Measurements from ENCODE around the gene CRACR2A.

CRACR2A gene

GRCh38 chr12:3747543-3747942 is 5.4 kb downstream of the CRACR2A start:
- TF ChIP-seq, protein P1, sequence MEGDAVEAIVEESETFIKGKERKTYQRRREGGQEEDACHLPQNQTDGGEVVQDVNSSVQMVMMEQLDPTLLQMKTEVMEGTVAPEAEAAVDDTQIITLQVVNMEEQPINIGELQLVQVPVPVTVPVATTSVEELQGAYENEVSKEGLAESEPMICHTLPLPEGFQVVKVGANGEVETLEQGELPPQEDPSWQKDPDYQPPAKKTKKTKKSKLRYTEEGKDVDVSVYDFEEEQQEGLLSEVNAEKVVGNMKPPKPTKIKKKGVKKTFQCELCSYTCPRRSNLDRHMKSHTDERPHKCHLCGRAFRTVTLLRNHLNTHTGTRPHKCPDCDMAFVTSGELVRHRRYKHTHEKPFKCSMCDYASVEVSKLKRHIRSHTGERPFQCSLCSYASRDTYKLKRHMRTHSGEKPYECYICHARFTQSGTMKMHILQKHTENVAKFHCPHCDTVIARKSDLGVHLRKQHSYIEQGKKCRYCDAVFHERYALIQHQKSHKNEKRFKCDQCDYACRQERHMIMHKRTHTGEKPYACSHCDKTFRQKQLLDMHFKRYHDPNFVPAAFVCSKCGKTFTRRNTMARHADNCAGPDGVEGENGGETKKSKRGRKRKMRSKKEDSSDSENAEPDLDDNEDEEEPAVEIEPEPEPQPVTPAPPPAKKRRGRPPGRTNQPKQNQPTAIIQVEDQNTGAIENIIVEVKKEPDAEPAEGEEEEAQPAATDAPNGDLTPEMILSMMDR (IDR thresholded peaks at IDR 0.05), result no peak
- H3K4me3 ChIP-seq (ENCODE audit: low read depth in 1 of 2, low read length in 1 of 2), result no peak overlapping the region
- H3K36me3 ChIP-seq, result peaks cover 11% of the 10 kb centered on the region
- H3K9me3 ChIP-seq, result no peaks in the 10 kb centered on the region
- H3K27me3 ChIP-seq, result no peaks in the 10 kb centered on the region
- H3K4me1 ChIP-seq (ENCODE audit: control insufficient read depth in 1 of 2, insufficient read depth in 1 of 2, low read depth in 1 of 2, low read length in 1 of 2), result peaks cover 40 to 45% of the 10 kb centered on the region in 2 experiments
- H3K27ac ChIP-seq, result no peak overlapping the region

GRCh38 chr12:3746758-3747157 is 6.2 kb downstream of the CRACR2A start:
- Histone ChIP-seq H3K36me3 (peaks cover 19% of the 10 kb centered on the region), H3K4me1 (ENCODE audit: control insufficient read depth in 1 of 2, insufficient read depth in 1 of 2, low read depth in 1 of 2, low read length in 1 of 2) (peaks cover 32 to 37% of the 10 kb centered on the region in 2 experiments), H3K27me3 (no peaks in the 10 kb centered on the region), H3K9me3 (no peaks in the 10 kb centered on the region), H3K27ac (no peak overlapping the region), H3K4me3 (ENCODE audit: low read depth in 1 of 2, low read length in 1 of 2) (no peak overlapping the region)
- TF ChIP-seq, protein P1 (IDR thresholded peaks at IDR 0.05), result no peak

GRCh38 chr12:3745152-3745551 is 7.8 kb downstream of the CRACR2A start:
- TF ChIP-seq, protein P1 (IDR thresholded peaks at IDR 0.05), result no peak
- H3K9me3 ChIP-seq, result no peaks in the 10 kb centered on the region
- H3K36me3 ChIP-seq, result peaks cover 22% of the 10 kb centered on the region
- no peak overlapping the region for H3K4me3 ChIP-seq (ENCODE audit: low read depth in 1 of 2, low read length in 1 of 2)
- peak overlapping the region; percentile 13 for H3K27ac ChIP-seq
- no peaks in the 10 kb centered on the region for H3K27me3 ChIP-seq
- H3K4me1 ChIP-seq (ENCODE audit: control insufficient read depth in 1 of 2, insufficient read depth in 1 of 2, low read depth in 1 of 2, low read length in 1 of 2), result peaks cover 16 to 25% of the 10 kb centered on the region in 2 experiments

DNA sequence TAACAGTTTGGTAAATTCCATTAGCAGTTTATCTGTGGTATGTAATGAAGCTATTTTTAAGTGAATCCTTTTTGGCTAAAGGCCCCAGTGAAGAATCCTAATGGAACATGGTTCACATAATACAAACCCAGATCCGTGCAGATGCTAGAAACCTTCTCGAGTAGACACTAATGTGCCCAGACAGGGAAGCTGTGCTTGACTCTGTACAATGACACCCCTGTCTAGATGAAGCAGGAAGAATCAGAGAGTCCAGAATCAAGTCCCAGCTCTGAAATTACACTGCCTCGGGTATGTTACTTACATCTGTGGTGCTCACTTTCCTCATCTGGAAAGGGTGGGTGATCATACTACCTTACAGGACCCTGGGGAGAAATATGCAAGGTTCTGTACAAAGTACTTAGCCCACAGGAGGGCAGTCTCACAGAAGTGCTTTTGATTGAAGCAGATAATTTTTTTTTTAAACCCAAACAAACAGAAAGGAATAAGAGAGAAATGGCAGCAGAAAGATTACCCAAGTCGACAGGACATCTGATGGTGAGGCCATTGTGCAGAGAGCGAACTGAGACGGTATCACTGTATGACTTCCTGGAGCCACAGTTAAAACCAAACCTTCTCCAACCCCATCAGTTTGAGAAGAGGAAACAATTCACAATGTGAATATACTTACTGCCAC is 8.5 kb downstream of the CRACR2A start:
- peaks cover 10 to 17% of the 10 kb centered on the region in 2 experiments for H3K4me1 ChIP-seq (ENCODE audit: control insufficient read depth in 1 of 2, insufficient read depth in 1 of 2, low read depth in 1 of 2, low read length in 1 of 2)

DNA sequence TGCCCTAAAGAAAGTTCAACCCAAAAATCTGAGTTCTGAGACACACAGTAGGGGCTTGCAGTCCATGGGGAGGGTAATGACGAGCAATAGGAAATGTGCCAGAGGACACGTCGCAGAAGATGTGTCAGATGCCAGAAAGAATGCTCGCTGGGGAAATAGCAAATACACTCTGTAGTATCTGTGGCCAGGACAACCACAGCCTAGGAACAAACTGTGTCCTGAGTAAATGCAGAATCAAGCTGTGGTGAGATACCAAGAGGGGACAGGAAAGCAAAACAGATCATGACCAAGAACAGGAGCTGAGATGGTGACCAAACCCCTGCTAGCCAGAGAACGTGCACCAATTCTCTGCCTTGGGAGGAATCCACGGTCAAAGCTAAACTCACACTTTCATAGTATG is 9.1 kb downstream of the CRACR2A start:
- Histone ChIP-seq H3K27ac (no peak overlapping the region), H3K36me3 (peaks cover 22% of the 10 kb centered on the region)
- TF ChIP-seq, protein P1 (IDR thresholded peaks at IDR 0.05), result no peak

More for the DNA sequence above, 8.5 kb downstream of the CRACR2A start:
- Histone ChIP-seq H3K27ac (peak overlapping the region; percentile 13), H3K27me3 (no peaks in the 10 kb centered on the region), H3K9me3 (no peaks in the 10 kb centered on the region), H3K4me3 (ENCODE audit: low read depth in 1 of 2, low read length in 1 of 2) (no peak overlapping the region), H3K36me3 (peaks cover 22% of the 10 kb centered on the region)
- TF ChIP-seq, protein P1 (IDR thresholded peaks at IDR 0.05), result no peak

More for the DNA sequence above, 9.1 kb downstream of the CRACR2A start:
- Histone ChIP-seq H3K27me3 (no peaks in the 10 kb centered on the region), H3K4me1 (ENCODE audit: control insufficient read depth in 1 of 2, insufficient read depth in 1 of 2, low read depth in 1 of 2, low read length in 1 of 2) (peaks cover 4 to 11% of the 10 kb centered on the region in 2 experiments), H3K9me3 (no peaks in the 10 kb centered on the region), H3K4me3 (ENCODE audit: low read depth in 1 of 2, low read length in 1 of 2) (no peak overlapping the region)
